Measurements from ENCODE around the gene RAD51D.

RAD51D gene

GRCh38 chr17:35160354-35161201 is 40.9 kb upstream of the RAD51D start:
- no peak overlapping the region for H3K4me3 ChIP-seq (ENCODE audit: low read length in 2 of 2)
- no peak overlapping the region for H3K23ac ChIP-seq (ENCODE audit: low read depth, low read length, poor library complexity)
- no peaks in the 10 kb centered on the region for H3K9me3 ChIP-seq (replicated peaks in 1 of 2; ENCODE audit: control insufficient read depth in 2 of 2, insufficient read depth in 1 of 2, low read depth in 1 of 2, low read length in 2 of 2)
- DNase-seq (ENCODE audit: low spot score): no peak
- H2BK120ac ChIP-seq (ENCODE audit: low read depth, low read length): no peak overlapping the region
- H3K18ac ChIP-seq (ENCODE audit: low read length): no peak overlapping the region
- no peak overlapping the region for H3K4ac ChIP-seq (ENCODE audit: low read length)
- no peak overlapping the region for H2AFZ ChIP-seq (ENCODE audit: low read length)
- H3K79me1 ChIP-seq (ENCODE audit: low read depth, low read length): no peaks in the 10 kb centered on the region
- no peak overlapping the region for H3K9ac ChIP-seq (ENCODE audit: low read depth, low read length, poor library complexity)
- no peak overlapping the region for H2AK5ac ChIP-seq (ENCODE audit: low read depth, low read length)
- no peak overlapping the region for H2BK5ac ChIP-seq (ENCODE audit: low read length)
- H4K8ac ChIP-seq (ENCODE audit: low read depth, low read length): no peak overlapping the region
- no peak overlapping the region for H2BK15ac ChIP-seq (ENCODE audit: low read length)
- no peak overlapping the region for H4K91ac ChIP-seq (ENCODE audit: low read depth, low read length, poor library complexity)
- WGBS, 2 donors (ENCODE audit: extremely low coverage in 2 of 2, insufficient read length in 2 of 2, insufficient replicate concordance in 1 of 2): no CpG with 5 or more reads among the region's 13 CpGs
- H3K4me2 ChIP-seq (ENCODE audit: insufficient read depth, low read length, poor library complexity, severe bottlenecking): no peak overlapping the region
- H2BK12ac ChIP-seq (ENCODE audit: low read length): no peak overlapping the region
- H3K36me3 ChIP-seq (replicated peaks in 1 of 2; ENCODE audit: control insufficient read depth in 2 of 2, insufficient read depth in 2 of 2, low read length in 2 of 2): no peaks in the 10 kb centered on the region
- peaks cover 0 to 30% (median 0%) of the 10 kb centered on the region in 3 experiments for H3K27me3 ChIP-seq (ENCODE audit: control insufficient read depth in 3 of 3, insufficient read depth in 3 of 3, low read depth in 1 of 3, low read length in 3 of 3)
- no peaks in the 10 kb centered on the region for H3K4me1 ChIP-seq (ENCODE audit: control insufficient read depth in 2 of 2, insufficient read depth in 1 of 2, low read depth in 1 of 2, low read length in 2 of 2)
- no peak overlapping the region for H3K14ac ChIP-seq (ENCODE audit: low read length)
- H3K27ac ChIP-seq (replicated peaks; ENCODE audit: low read length): no peak overlapping the region

- WGBS, 2 donors (ENCODE audit: extremely low coverage in 2 of 2, insufficient read length in 2 of 2, insufficient replicate concordance in 1 of 2): no CpG with 5 or more reads among the region's 2 CpGs
- H2AFZ ChIP-seq (ENCODE audit: low read length): no peak overlapping the region
Measured at GRCh38 chr17:35159940-35160339, 40.3 kb upstream of the RAD51D start.

GRCh38 chr17:35155246-35155645 is 35.6 kb upstream of the RAD51D start:
- H2AK5ac ChIP-seq (ENCODE audit: low read depth, low read length): no peak overlapping the region
- H3K79me1 ChIP-seq (ENCODE audit: low read depth, low read length): no peaks in the 10 kb centered on the region
- H3K27ac ChIP-seq (replicated peaks; ENCODE audit: low read length): no peak overlapping the region
- DNase-seq (ENCODE audit: low spot score): no peak
- H2AFZ ChIP-seq (ENCODE audit: low read length): no peak overlapping the region
- H3K4me1 ChIP-seq (ENCODE audit: control insufficient read depth in 2 of 2, insufficient read depth in 1 of 2, low read depth in 1 of 2, low read length in 2 of 2): no peaks in the 10 kb centered on the region
- no peak overlapping the region for H2BK120ac ChIP-seq (ENCODE audit: low read depth, low read length)
- H3K18ac ChIP-seq (ENCODE audit: low read length): no peak overlapping the region
- H3K36me3 ChIP-seq (replicated peaks in 1 of 2; ENCODE audit: control insufficient read depth in 2 of 2, insufficient read depth in 2 of 2, low read length in 2 of 2): no peaks in the 10 kb centered on the region
- no peak overlapping the region for H3K14ac ChIP-seq (ENCODE audit: low read length)
- no CpG with 5 or more reads among the region's 7 CpGs for WGBS, 2 donors (ENCODE audit: extremely low coverage in 2 of 2, insufficient read length in 2 of 2, insufficient replicate concordance in 1 of 2)
- H3K4ac ChIP-seq (ENCODE audit: low read length): no peak overlapping the region
- H4K91ac ChIP-seq (ENCODE audit: low read depth, low read length, poor library complexity): no peak overlapping the region
- no peak overlapping the region for H3K9ac ChIP-seq (ENCODE audit: low read depth, low read length, poor library complexity)
- H3K4me2 ChIP-seq (ENCODE audit: insufficient read depth, low read length, poor library complexity, severe bottlenecking): no peak overlapping the region
- H2BK15ac ChIP-seq (ENCODE audit: low read length): no peak overlapping the region
- H3K4me3 ChIP-seq (ENCODE audit: low read length in 2 of 2): peak overlapping the region in 1 of 2 donors; percentile 11
- no peak overlapping the region for H2BK5ac ChIP-seq (ENCODE audit: low read length)
- H3K23ac ChIP-seq (ENCODE audit: low read depth, low read length, poor library complexity): peak overlapping the region; percentile 21
- no peaks in the 10 kb centered on the region for H3K9me3 ChIP-seq (replicated peaks in 1 of 2; ENCODE audit: control insufficient read depth in 2 of 2, insufficient read depth in 1 of 2, low read depth in 1 of 2, low read length in 2 of 2)
- H4K8ac ChIP-seq (ENCODE audit: low read depth, low read length): no peak overlapping the region
- no peak overlapping the region for H2BK12ac ChIP-seq (ENCODE audit: low read length)
- H3K27me3 ChIP-seq (ENCODE audit: control insufficient read depth in 3 of 3, insufficient read depth in 3 of 3, low read depth in 1 of 3, low read length in 3 of 3): peaks cover 0 to 14% (median 0%) of the 10 kb centered on the region in 3 experiments

More at GRCh38 chr17:35159940-35160339, 40.3 kb upstream of the RAD51D start:
- Histone ChIP-seq H3K4me3 (ENCODE audit: low read length in 2 of 2) (no peak overlapping the region), H2BK15ac (ENCODE audit: low read length) (no peak overlapping the region), H4K91ac (ENCODE audit: low read depth, low read length, poor library complexity) (no peak overlapping the region), H3K4me2 (ENCODE audit: insufficient read depth, low read length, poor library complexity, severe bottlenecking) (no peak overlapping the region), H3K9me3 (replicated peaks in 1 of 2; ENCODE audit: control insufficient read depth in 2 of 2, insufficient read depth in 1 of 2, low read depth in 1 of 2, low read length in 2 of 2) (no peaks in the 10 kb centered on the region), H2BK12ac (ENCODE audit: low read length) (no peak overlapping the region), H3K23ac (ENCODE audit: low read depth, low read length, poor library complexity) (no peak overlapping the region), H2BK5ac (ENCODE audit: low read length) (no peak overlapping the region), H3K27me3 (ENCODE audit: control insufficient read depth in 3 of 3, insufficient read depth in 3 of 3, low read depth in 1 of 3, low read length in 3 of 3) (peaks cover 0 to 30% (median 0%) of the 10 kb centered on the region in 3 experiments), H4K8ac (ENCODE audit: low read depth, low read length) (no peak overlapping the region), H2AK5ac (ENCODE audit: low read depth, low read length) (no peak overlapping the region), H3K36me3 (replicated peaks in 1 of 2; ENCODE audit: control insufficient read depth in 2 of 2, insufficient read depth in 2 of 2, low read length in 2 of 2) (no peaks in the 10 kb centered on the region), H3K4me1 (ENCODE audit: control insufficient read depth in 2 of 2, insufficient read depth in 1 of 2, low read depth in 1 of 2, low read length in 2 of 2) (no peaks in the 10 kb centered on the region), H3K9ac (ENCODE audit: low read depth, low read length, poor library complexity) (no peak overlapping the region), H2BK120ac (ENCODE audit: low read depth, low read length) (no peak overlapping the region), H3K18ac (ENCODE audit: low read length) (no peak overlapping the region), H3K4ac (ENCODE audit: low read length) (no peak overlapping the region), H3K79me1 (ENCODE audit: low read depth, low read length) (no peaks in the 10 kb centered on the region), H3K27ac (replicated peaks; ENCODE audit: low read length) (no peak overlapping the region), H3K14ac (ENCODE audit: low read length) (no peak overlapping the region)
- DNase-seq (ENCODE audit: low spot score): no peak

Measured in neuronal stem cell (in vitro differentiated cells).